HG03571 (cell line): ENCODE measurements around the gene COMMD4.
"Not testable (repeated sequence)": the region's sequence is repeated elsewhere in the genome, so short reads cannot be mapped to it uniquely, and the experiment has no call there.

Experiments used
- ATAC-seq: cut with Tn5 transposase; IDR thresholded peaks from one replicate; pipeline ENCODE4 v1.9.1; 2021; ENCODE audit not compliant: unreplicated experiment

The COMMD4 gene

GRCh38 chr15:75329571-75329970 is 6.3 kb upstream of the COMMD4 start:
- no peak for ATAC-seq

GRCh38 chr15:75332093-75332492 is 3.8 kb upstream of the COMMD4 start:
- not testable (repeated sequence) for ATAC-seq

GRCh38 chr15:75333654-75334419 is 2.0 kb upstream of the COMMD4 start:
- ATAC-seq: not testable (repeated sequence)

- ATAC-seq: no peak
These were observed 554 bp upstream of the COMMD4 start for GRCh38 chr15:75335313-75335704.

- no peak for ATAC-seq
These were observed 2.9 kb downstream of the COMMD4 start for GRCh38 chr15:75338661-75339240.

GRCh38 chr15:75339531-75340240 is 3.8 kb downstream of the COMMD4 start:
- ATAC-seq: no peak

GRCh38 chr15:75342221-75342620 is 6.4 kb downstream of the COMMD4 start:
- ATAC-seq: no peak

- ATAC-seq: not testable (repeated sequence)
These were observed 8.1 kb downstream of the COMMD4 start for GRCh38 chr15:75343953-75344352.

- ATAC-seq: no peak
These were observed 10.9 kb downstream of the COMMD4 start, which contains the start of gene NEIL1 for GRCh38 chr15:75346796-75347221. NEIL1 (plus strand) TSS chr15:75347039; CDS start chr15:75348906, 1,867 bp downstream.

GRCh38 chr15:75347222-75348033 is 11.6 kb downstream of the COMMD4 start:
- ATAC-seq: no peak

- no peak for ATAC-seq
These were observed 12.2 kb downstream of the COMMD4 start for GRCh38 chr15:75348034-75348561.

- ATAC-seq: no peak
These were observed 12.9 kb downstream of the COMMD4 start for GRCh38 chr15:75348562-75349350.

- ATAC-seq: not testable (repeated sequence)
These were observed 13.4 kb downstream of the COMMD4 start for GRCh38 chr15:75349351-75349669.

- ATAC-seq: no peak
These were observed 14.2 kb downstream of the COMMD4 start for GRCh38 chr15:75349851-75350588.

GRCh38 chr15:75350601-75351361 is 14.9 kb downstream of the COMMD4 start:
- ATAC-seq: no peak

GRCh38 chr15:75352186-75353080 is 16.6 kb downstream of the COMMD4 start:
- ATAC-seq: no peak

- ATAC-seq: no peak
These were observed 17.7 kb downstream of the COMMD4 start for GRCh38 chr15:75353604-75354003.

GRCh38 chr15:75354454-75354853 is 18.6 kb downstream of the COMMD4 start:
- ATAC-seq: no peak
